ENCODE results near the gene GINS2. TPM values are rescaled to one million over a fixed set of nuclear protein-coding genes. Genes with fewer than 3 reads are reported as not detected.

GINS2 gene
- total RNA-seq, 2 experiments from 2014 or later: 74.3 to 142 TPM

- Histone ChIP-seq H3K4me3 (ENCODE audit: low read depth, low read length, poor library complexity, severe bottlenecking) (no peak overlapping the region), H3K9me2 (ENCODE audit: insufficient read depth, low read length) (no peaks in the 10 kb centered on the region), H3K79me2 (ENCODE audit: insufficient read depth, low read depth, low read length) (no peaks in the 10 kb centered on the region), H3K4me2 (ENCODE audit: low read length) (no peak overlapping the region), H3K36me3 (ENCODE audit: insufficient read depth, low read length) (no peaks in the 10 kb centered on the region; the same call in 1 of the 2 replicates), H4K20me1 (ENCODE audit: insufficient read depth, low read length) (no peaks in the 10 kb centered on the region), H3K27ac (ENCODE audit: low read depth, low read length, poor library complexity, severe bottlenecking) (no peak overlapping the region), H3K9me3 (ENCODE audit: low read length) (no peaks in the 10 kb centered on the region), H2AFZ (ENCODE audit: low read length) (no peak overlapping the region), H3K4me1 (ENCODE audit: insufficient read depth, low read length, poor library complexity, severe bottlenecking) (no peaks in the 10 kb centered on the region)
- TF ChIP-seq, protein P1, sequence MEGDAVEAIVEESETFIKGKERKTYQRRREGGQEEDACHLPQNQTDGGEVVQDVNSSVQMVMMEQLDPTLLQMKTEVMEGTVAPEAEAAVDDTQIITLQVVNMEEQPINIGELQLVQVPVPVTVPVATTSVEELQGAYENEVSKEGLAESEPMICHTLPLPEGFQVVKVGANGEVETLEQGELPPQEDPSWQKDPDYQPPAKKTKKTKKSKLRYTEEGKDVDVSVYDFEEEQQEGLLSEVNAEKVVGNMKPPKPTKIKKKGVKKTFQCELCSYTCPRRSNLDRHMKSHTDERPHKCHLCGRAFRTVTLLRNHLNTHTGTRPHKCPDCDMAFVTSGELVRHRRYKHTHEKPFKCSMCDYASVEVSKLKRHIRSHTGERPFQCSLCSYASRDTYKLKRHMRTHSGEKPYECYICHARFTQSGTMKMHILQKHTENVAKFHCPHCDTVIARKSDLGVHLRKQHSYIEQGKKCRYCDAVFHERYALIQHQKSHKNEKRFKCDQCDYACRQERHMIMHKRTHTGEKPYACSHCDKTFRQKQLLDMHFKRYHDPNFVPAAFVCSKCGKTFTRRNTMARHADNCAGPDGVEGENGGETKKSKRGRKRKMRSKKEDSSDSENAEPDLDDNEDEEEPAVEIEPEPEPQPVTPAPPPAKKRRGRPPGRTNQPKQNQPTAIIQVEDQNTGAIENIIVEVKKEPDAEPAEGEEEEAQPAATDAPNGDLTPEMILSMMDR (conservative IDR thresholded peaks at IDR 0.05; ENCODE audit: low read length): no peak
- TF ChIP-seq EZH2phosphoT487 (IDR thresholded peaks at IDR 0.05; ENCODE audit: borderline replicate concordance, low read depth, low read length): no peak
- ChIA-PET POLR2A (no interaction called here), CTCF (ENCODE audit: unreplicated experiment) (no interaction called here)
- DNase-seq (ENCODE audit: low spot score): no peak
- intact Hi-C loops (cut with micrococcal nuclease; ENCODE audit: unreplicated experiment): no loop called here
- no TSS peak for BruUV-seq (replicated peaks)
These were observed 48.5 kb downstream of the GINS2 start for GRCh38 chr16:85640254-85640558.

- intact Hi-C loops (cut with micrococcal nuclease; ENCODE audit: unreplicated experiment): no loop called here
- Histone ChIP-seq H3K4me3 (ENCODE audit: low read depth, low read length, poor library complexity, severe bottlenecking) (no peak overlapping the region), H3K27ac (ENCODE audit: low read depth, low read length, poor library complexity, severe bottlenecking) (no peak overlapping the region), H4K20me1 (ENCODE audit: insufficient read depth, low read length) (no peaks in the 10 kb centered on the region), H2AFZ (ENCODE audit: low read length) (no peak overlapping the region), H3K4me2 (ENCODE audit: low read length) (no peak overlapping the region), H3K79me2 (ENCODE audit: insufficient read depth, low read depth, low read length) (no peaks in the 10 kb centered on the region), H3K9me2 (ENCODE audit: insufficient read depth, low read length) (no peaks in the 10 kb centered on the region), H3K4me1 (ENCODE audit: insufficient read depth, low read length, poor library complexity, severe bottlenecking) (no peaks in the 10 kb centered on the region), H3K9me3 (ENCODE audit: low read length) (no peaks in the 10 kb centered on the region), H3K36me3 (ENCODE audit: insufficient read depth, low read length) (no peaks in the 10 kb centered on the region; the same call in 1 of the 2 replicates)
- DNase-seq (ENCODE audit: low spot score): no peak
- TF ChIP-seq EZH2phosphoT487 (IDR thresholded peaks at IDR 0.05; ENCODE audit: borderline replicate concordance, low read depth, low read length): no peak
- TF ChIP-seq, protein P1 (conservative IDR thresholded peaks at IDR 0.05; ENCODE audit: low read length): no peak
- POLR2A ChIA-PET: no interaction called here
- BruUV-seq (replicated peaks): no TSS peak
- CTCF ChIA-PET (ENCODE audit: unreplicated experiment): no interaction called here
These were observed 49.1 kb downstream of the GINS2 start for GRCh38 chr16:85639529-85640253.

GRCh38 chr16:85638695-85639409, 49.9 kb downstream of the GINS2 start:
- Histone ChIP-seq H3K79me2 (ENCODE audit: insufficient read depth, low read depth, low read length) (no peaks in the 10 kb centered on the region), H3K9me2 (ENCODE audit: insufficient read depth, low read length) (no peaks in the 10 kb centered on the region), H3K36me3 (ENCODE audit: insufficient read depth, low read length) (no peaks in the 10 kb centered on the region; the same call in 1 of the 2 replicates), H3K4me1 (ENCODE audit: insufficient read depth, low read length, poor library complexity, severe bottlenecking) (no peaks in the 10 kb centered on the region), H3K27ac (ENCODE audit: low read depth, low read length, poor library complexity, severe bottlenecking) (no peak overlapping the region), H2AFZ (ENCODE audit: low read length) (no peak overlapping the region), H4K20me1 (ENCODE audit: insufficient read depth, low read length) (no peaks in the 10 kb centered on the region), H3K9me3 (ENCODE audit: low read length) (no peaks in the 10 kb centered on the region), H3K4me3 (ENCODE audit: low read depth, low read length, poor library complexity, severe bottlenecking) (no peak overlapping the region), H3K4me2 (ENCODE audit: low read length) (no peak overlapping the region)
- no peak for DNase-seq (ENCODE audit: low spot score)
- no TSS peak for BruUV-seq (replicated peaks)
- ChIA-PET POLR2A (no interaction called here), CTCF (ENCODE audit: unreplicated experiment) (no interaction called here)
- TF ChIP-seq, protein P1 (conservative IDR thresholded peaks at IDR 0.05; ENCODE audit: low read length): no peak
- TF ChIP-seq EZH2phosphoT487 (IDR thresholded peaks at IDR 0.05; ENCODE audit: borderline replicate concordance, low read depth, low read length): no peak
- intact Hi-C loops (cut with micrococcal nuclease; ENCODE audit: unreplicated experiment): no loop called here

Data from OCI-LY7 (cell line).